ENCODE results near the gene F10.

The F10 gene

DNA sequence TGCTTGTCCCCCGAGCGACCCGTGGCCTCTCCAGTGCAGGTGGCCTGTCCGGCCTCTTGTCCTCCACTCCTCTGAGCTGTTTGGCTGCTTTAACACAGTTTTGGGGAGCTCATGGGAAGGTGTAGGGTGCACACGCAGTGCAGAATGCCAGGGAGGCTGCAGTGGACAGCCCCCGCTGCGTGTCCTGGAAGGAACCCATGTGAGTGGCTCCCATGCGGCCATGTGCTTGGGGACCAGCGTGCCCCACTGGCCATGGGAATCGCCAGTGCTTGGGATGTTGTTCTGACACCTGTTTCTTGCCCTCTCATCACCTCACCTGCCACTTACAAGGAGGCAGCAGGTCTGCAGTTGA, 39.6 kb upstream of the F10 start:
- Histone ChIP-seq H3K9me3 (ENCODE audit: insufficient read depth, low read length) (no peaks in the 10 kb centered on the region), H3K36me3 (ENCODE audit: insufficient read depth, insufficient read length, low read length) (no peaks in the 10 kb centered on the region), H3K4me1 (ENCODE audit: insufficient read depth, insufficient read length) (peaks cover 4% of the 10 kb centered on the region), H3K27me3 (ENCODE audit: insufficient read depth, insufficient read length) (no peaks in the 10 kb centered on the region), H3K4me3 (ENCODE audit: insufficient read length, low read depth) (no peak overlapping the region), H3K9ac (ENCODE audit: insufficient read length, low read depth) (no peak overlapping the region)
- TF ChIP-seq YY1 (IDR thresholded peaks at IDR 0.05; ENCODE audit: insufficient read depth, insufficient read length) (no peak), SUZ12 (IDR thresholded peaks at IDR 0.05; ENCODE audit: extremely low read depth, insufficient read depth, insufficient read length) (no peak), ZNF274 (IDR thresholded peaks at IDR 0.05; ENCODE audit: low read depth, low read length) (no peak)
- no peak for DNase-seq (ENCODE audit: low read depth, low spot score)

DNA sequence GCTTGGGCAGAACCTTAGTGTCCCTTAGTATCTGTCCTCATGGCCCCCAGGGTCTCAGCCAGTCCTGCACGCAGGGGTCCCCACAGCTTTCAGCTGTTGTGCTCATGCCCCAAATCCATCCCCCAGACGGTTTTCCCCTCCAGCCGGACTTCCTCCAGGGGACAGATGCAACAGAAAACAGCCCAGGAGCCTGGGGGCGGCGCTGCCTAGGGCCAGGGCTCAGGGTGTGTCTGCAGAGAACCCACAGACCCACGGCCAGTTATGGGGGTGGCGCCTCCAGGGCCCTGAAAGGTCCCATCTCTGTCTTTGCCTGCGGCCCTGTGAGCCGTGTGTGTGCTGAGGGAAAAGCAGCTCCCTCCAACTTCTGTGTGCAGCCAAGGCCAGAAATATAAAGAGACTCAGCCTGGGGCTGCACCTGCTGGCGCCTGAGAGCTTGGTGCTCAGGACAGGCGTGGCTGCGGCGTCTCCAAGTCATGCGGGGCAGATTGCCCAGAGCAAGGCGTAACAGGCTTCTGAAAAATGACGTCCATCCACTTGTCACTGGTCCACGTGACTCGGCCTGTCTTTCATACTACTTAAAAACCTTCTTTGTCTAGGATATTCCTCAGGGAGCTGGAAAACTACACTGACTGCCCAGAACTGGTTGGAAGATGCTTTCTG, 39.1 kb upstream of the F10 start:
- Histone ChIP-seq H3K36me3 (ENCODE audit: insufficient read depth, insufficient read length, low read length) (no peaks in the 10 kb centered on the region), H3K4me1 (ENCODE audit: insufficient read depth, insufficient read length) (peaks cover 4% of the 10 kb centered on the region), H3K9me3 (ENCODE audit: insufficient read depth, low read length) (no peaks in the 10 kb centered on the region), H3K4me3 (ENCODE audit: insufficient read length, low read depth) (no peak overlapping the region), H3K27me3 (ENCODE audit: insufficient read depth, insufficient read length) (no peaks in the 10 kb centered on the region), H3K9ac (ENCODE audit: insufficient read length, low read depth) (no peak overlapping the region)
- DNase-seq (ENCODE audit: low read depth, low spot score) = no peak
- TF ChIP-seq YY1 (IDR thresholded peaks at IDR 0.05; ENCODE audit: insufficient read depth, insufficient read length) = no peak
- no peak for TF ChIP-seq ZNF274 (IDR thresholded peaks at IDR 0.05; ENCODE audit: low read depth, low read length)
- no peak for TF ChIP-seq SUZ12 (IDR thresholded peaks at IDR 0.05; ENCODE audit: extremely low read depth, insufficient read depth, insufficient read length)

DNA sequence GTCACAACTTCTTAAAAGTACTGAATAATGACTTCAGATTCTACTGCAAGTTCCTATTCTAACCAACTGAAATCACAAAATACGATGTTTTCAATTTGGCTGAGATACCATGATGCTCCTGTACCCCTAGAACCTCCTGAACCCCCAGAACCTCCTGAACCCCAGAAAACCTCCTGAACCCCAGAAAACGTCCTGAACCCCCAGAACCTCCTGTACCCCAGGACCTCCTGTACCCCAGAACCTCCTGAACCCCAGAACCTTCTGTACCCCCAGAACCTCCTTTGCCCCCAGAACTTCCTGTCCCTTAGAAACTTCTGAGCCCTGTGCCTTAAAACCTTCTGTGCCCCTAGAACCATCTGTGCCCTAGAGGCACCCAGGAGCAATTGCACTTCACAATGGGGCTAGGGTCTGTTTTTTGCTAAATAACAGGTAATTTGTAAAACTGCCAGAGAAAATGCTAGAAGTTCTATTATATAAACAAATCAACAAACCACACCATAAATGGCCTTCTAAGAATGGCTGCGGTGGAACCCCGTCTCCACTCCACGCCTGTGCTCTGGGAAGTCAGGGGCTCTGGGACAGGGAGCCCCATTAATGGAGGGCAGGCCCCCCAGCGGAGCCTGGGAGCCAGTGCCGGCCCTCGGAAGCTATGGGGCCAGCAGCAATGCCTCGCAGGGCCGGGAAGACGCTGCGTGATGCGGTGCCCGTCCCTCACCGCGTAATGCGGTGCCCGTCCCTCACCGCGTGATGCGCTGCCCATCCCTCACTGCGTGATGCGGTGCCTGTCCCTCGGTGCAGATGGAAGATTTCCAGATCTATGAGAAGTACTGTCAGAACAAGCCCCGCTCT, 38.3 kb upstream of the F10 start:
- H3K27me3 ChIP-seq (ENCODE audit: insufficient read depth, insufficient read length) = no peaks in the 10 kb centered on the region
- TF ChIP-seq SUZ12 (IDR thresholded peaks at IDR 0.05; ENCODE audit: extremely low read depth, insufficient read depth, insufficient read length) (no peak), ZNF274 (IDR thresholded peaks at IDR 0.05; ENCODE audit: low read depth, low read length) (no peak)
- DNase-seq (ENCODE audit: low read depth, low spot score) = no peak

DNA sequence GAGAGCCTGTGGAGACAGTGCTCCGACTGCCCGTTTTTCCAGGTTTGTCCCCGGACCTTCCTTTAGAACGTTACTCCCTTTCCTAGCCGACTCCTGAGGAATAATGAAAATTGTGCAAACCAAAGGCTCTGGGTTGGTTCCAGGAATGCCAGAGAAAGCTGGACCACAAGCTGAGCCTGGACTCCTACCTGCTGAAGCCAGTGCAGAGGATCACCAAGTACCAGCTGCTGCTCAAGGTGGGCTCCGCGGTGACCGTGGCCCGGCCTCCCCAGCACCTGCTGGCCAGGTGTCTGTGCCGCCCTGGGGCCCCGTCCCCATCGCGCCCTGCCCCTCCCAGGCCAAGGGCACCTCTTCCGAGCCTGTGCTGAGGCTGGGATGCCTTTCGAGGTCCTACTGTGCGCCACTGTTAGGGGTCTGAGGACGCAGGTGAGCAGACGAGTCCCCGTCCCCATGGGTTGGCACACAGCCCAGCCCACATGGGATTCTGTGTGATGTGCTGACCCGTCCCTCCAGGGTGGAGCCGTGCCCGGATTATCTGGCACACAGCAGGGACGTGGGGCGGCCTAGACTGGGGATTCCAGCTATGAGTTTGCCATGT, 37.6 kb upstream of the F10 start:
- DNase-seq (ENCODE audit: low read depth, low spot score) = no peak
- H3K9ac ChIP-seq (ENCODE audit: insufficient read length, low read depth) = no peak overlapping the region
- no peaks in the 10 kb centered on the region for H3K9me3 ChIP-seq (ENCODE audit: insufficient read depth, low read length)
- H3K27me3 ChIP-seq (ENCODE audit: insufficient read depth, insufficient read length) = no peaks in the 10 kb centered on the region
- no peaks in the 10 kb centered on the region for H3K36me3 ChIP-seq (ENCODE audit: insufficient read depth, insufficient read length, low read length)
- no peak overlapping the region for H3K4me3 ChIP-seq (ENCODE audit: insufficient read length, low read depth)
- H3K4me1 ChIP-seq (ENCODE audit: insufficient read depth, insufficient read length) = peaks cover 10% of the 10 kb centered on the region
- TF ChIP-seq SUZ12 (IDR thresholded peaks at IDR 0.05; ENCODE audit: extremely low read depth, insufficient read depth, insufficient read length) = no peak
- TF ChIP-seq ZNF274 (IDR thresholded peaks at IDR 0.05; ENCODE audit: low read depth, low read length) = no peak
- TF ChIP-seq YY1 (IDR thresholded peaks at IDR 0.05; ENCODE audit: insufficient read depth, insufficient read length) = no peak

More for the DNA sequence above, 38.3 kb upstream of the F10 start:
- no peak overlapping the region for H3K4me3 ChIP-seq (ENCODE audit: insufficient read length, low read depth)
- H3K4me1 ChIP-seq (ENCODE audit: insufficient read depth, insufficient read length) = peaks cover 4% of the 10 kb centered on the region
- H3K9me3 ChIP-seq (ENCODE audit: insufficient read depth, low read length) = no peaks in the 10 kb centered on the region
- H3K9ac ChIP-seq (ENCODE audit: insufficient read length, low read depth) = no peak overlapping the region
- no peaks in the 10 kb centered on the region for H3K36me3 ChIP-seq (ENCODE audit: insufficient read depth, insufficient read length, low read length)

DNA sequence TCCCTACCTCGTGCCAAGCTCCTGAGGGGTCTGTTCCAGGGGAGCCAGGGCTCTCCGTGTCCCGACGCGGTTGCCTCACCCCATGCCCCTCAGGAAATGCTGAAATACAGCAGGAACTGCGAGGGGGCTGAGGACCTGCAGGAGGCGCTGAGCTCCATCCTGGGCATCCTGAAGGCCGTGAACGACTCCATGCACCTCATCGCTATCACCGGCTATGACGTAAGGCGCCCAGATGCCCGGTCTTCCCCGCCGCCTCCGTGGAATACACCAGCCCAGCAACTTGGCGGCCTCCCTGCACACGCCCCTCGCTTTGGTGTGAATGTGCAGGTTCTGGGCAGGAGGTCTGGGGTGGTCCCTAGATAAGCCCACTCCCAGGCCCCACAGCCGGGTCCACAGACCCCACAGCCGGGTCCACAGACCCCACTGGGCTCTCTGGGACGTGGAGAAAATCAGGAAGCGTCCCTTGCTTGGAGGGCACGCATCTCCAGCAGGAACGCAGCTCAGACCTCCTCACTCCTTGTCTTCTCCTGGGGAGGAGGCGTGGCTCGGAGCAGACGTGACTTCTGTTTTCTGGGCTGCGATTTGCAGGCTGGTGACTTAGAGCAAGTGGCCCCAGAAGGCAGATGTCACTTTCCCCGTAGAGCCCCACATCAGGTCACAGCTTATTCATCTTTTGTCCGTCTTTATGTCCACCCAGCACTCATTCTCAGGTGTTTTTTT, 36.4 kb upstream of the F10 start:
- TF ChIP-seq YY1 (IDR thresholded peaks at IDR 0.05; ENCODE audit: insufficient read depth, insufficient read length) (no peak), SUZ12 (IDR thresholded peaks at IDR 0.05; ENCODE audit: extremely low read depth, insufficient read depth, insufficient read length) (no peak), ZNF274 (IDR thresholded peaks at IDR 0.05; ENCODE audit: low read depth, low read length) (no peak)
- H3K36me3 ChIP-seq (ENCODE audit: insufficient read depth, insufficient read length, low read length) = no peaks in the 10 kb centered on the region
- no peak overlapping the region for H3K9ac ChIP-seq (ENCODE audit: insufficient read length, low read depth)
- peaks cover 10% of the 10 kb centered on the region for H3K4me1 ChIP-seq (ENCODE audit: insufficient read depth, insufficient read length)
- no peak for DNase-seq (ENCODE audit: low read depth, low spot score)
- no peaks in the 10 kb centered on the region for H3K9me3 ChIP-seq (ENCODE audit: insufficient read depth, low read length)
- H3K4me3 ChIP-seq (ENCODE audit: insufficient read length, low read depth) = no peak overlapping the region
- no peaks in the 10 kb centered on the region for H3K27me3 ChIP-seq (ENCODE audit: insufficient read depth, insufficient read length)

DNA sequence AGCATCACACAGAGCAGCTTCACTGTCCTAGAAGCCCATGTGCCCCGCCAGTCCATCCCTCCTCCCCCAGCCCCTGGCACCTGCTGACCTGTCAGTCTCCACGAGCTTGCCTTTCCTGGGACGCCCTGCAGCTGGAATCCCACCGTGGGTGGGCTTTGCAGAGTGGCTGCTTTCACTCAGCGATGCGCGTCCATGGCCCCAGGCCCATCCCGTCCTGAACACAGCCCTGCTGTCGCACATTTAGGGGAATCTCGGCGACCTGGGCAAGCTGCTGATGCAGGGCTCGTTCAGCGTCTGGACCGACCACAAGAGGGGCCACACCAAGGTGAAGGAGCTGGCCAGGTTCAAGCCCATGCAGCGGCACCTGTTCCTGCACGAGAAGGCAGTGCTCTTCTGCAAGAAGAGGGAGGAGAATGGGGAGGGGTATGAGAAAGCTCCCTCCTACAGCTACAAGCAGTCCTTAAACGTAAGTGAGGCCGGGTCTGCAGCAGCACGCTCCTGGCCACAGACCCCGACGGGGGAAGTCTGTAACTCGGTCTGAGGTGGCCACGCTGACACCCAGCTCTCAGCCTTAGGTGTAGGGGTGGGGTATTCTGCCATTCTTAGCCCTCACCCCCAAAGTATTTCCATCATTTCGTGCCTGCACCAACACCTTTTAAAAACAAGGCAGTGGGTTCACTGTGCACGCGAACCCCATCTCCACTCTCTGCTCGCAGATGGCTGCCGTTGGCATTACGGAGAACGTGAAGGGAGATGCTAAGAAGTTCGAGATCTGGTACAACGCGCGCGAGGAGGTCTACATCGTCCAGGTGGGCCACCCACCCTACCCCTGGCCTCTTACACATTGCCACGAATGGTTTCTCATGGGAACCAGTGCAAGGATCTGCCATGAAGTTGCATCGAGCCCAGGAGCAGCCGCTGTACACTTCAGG, 35.3 kb upstream of the F10 start:
- no peak overlapping the region for H3K9ac ChIP-seq (ENCODE audit: insufficient read length, low read depth)
- H3K9me3 ChIP-seq (ENCODE audit: insufficient read depth, low read length) = no peaks in the 10 kb centered on the region
- no peak for DNase-seq (ENCODE audit: low read depth, low spot score)
- no peak overlapping the region for H3K4me3 ChIP-seq (ENCODE audit: insufficient read length, low read depth)
- H3K27me3 ChIP-seq (ENCODE audit: insufficient read depth, insufficient read length) = no peaks in the 10 kb centered on the region
- no peaks in the 10 kb centered on the region for H3K36me3 ChIP-seq (ENCODE audit: insufficient read depth, insufficient read length, low read length)
- TF ChIP-seq SUZ12 (IDR thresholded peaks at IDR 0.05; ENCODE audit: extremely low read depth, insufficient read depth, insufficient read length) (no peak), ZNF274 (IDR thresholded peaks at IDR 0.05; ENCODE audit: low read depth, low read length) (no peak), YY1 (IDR thresholded peaks at IDR 0.05; ENCODE audit: insufficient read depth, insufficient read length) (no peak)
- peaks cover 10% of the 10 kb centered on the region for H3K4me1 ChIP-seq (ENCODE audit: insufficient read depth, insufficient read length)

Measured in NT2/D1 (cell line).